COR-L47 (cell line): Measurements from ENCODE around the gene SARS2.
"Not testable (repeated sequence)": the region's sequence is repeated elsewhere in the genome, so short reads cannot be mapped to it uniquely, and the experiment has no call there.

ENCODE experiments used
- DNase-seq: peaks from one replicate; lab custom pipeline; 2025; lab: John Stamatoyannopoulos, UW

The SARS2 gene

GRCh38 chr19:38892841-38893240 is 37.7 kb downstream of the SARS2 start:
- no peak for DNase-seq

GRCh38 chr19:38891771-38892170 is 38.8 kb downstream of the SARS2 start:
- DNase-seq: no peak

- DNase-seq: no peak
Measured at GRCh38 chr19:38890686-38891085, 39.9 kb downstream of the SARS2 start.

- no peak for DNase-seq
Measured at GRCh38 chr19:38889803-38890202, 40.8 kb downstream of the SARS2 start.

GRCh38 chr19:38888876-38889275 is 41.7 kb downstream of the SARS2 start:
- no peak for DNase-seq

- not testable (repeated sequence) for DNase-seq
Measured at GRCh38 chr19:38884691-38885090, 45.9 kb downstream of the SARS2 start.

GRCh38 chr19:38883286-38883685 is 47.3 kb downstream of the SARS2 start:
- no peak for DNase-seq

- no peak for DNase-seq
Measured at GRCh38 chr19:38880882-38881609, 49.5 kb downstream of the SARS2 start.

- no peak for DNase-seq
Measured at GRCh38 chr19:38880076-38880881, 50.3 kb downstream of the SARS2 start.

GRCh38 chr19:38879400-38879751 is 51.2 kb downstream of the SARS2 start:
- DNase-seq: no peak

- DNase-seq: no peak
Measured at GRCh38 chr19:38878575-38879399, 51.8 kb downstream of the SARS2 start.

GRCh38 chr19:38877781-38878574 is 52.6 kb downstream of the SARS2 start, which contains the start of gene RINL:
TSS of gene RINL (minus strand) at chr19:38878275. CDS start at chr19:38876742, 1,533 bp downstream.
- DNase-seq: peak; percentile 98

- DNase-seq: no peak
Measured at GRCh38 chr19:38875656-38876395, 54.7 kb downstream of the SARS2 start.

- DNase-seq: not testable (repeated sequence)
Measured at GRCh38 chr19:38873400-38873799, 57.2 kb downstream of the SARS2 start.

- DNase-seq: no peak
Measured at GRCh38 chr19:38870612-38871011, 60.0 kb downstream of the SARS2 start.

- DNase-seq: no peak
Measured at GRCh38 chr19:38869836-38870607, 60.5 kb downstream of the SARS2 start.

GRCh38 chr19:38869160-38869835 is 61.3 kb downstream of the SARS2 start:
- no peak for DNase-seq

- no peak for DNase-seq
Measured at GRCh38 chr19:38868551-38868950, 62.0 kb downstream of the SARS2 start.

- DNase-seq: no peak
Measured at GRCh38 chr19:38867171-38867780, 63.3 kb downstream of the SARS2 start.
